GM23338 (cell line): ENCODE results near the gene SFXN1. TPM values are rescaled to one million over a fixed set of nuclear protein-coding genes. Genes with fewer than 3 reads are reported as not detected.

Experiments
- ATAC-seq: fragments of 200-7000 bp; cut with Tn5 transposase; 3 replicates; pipeline ENCODE4 v1.9.1; 2020
- DNase-seq: peaks from one replicate; pipeline ENCODE4 v3.0.0-alpha.2; 2015; ENCODE audit warnings: low spot score
- H2AFZ ChIP-seq: fragments of 200-600 bp; sonication (generic); 2 replicates; pipeline ENCODE4 v1.8.0; 2016; ENCODE audit warnings: antibody characterized with exemption, mild to moderate bottlenecking, moderate library complexity
- H3F3A ChIP-seq: fragments of 200-600 bp; sonication (generic); replicated peaks from 2 replicates; pipeline ENCODE4 v1.8.0; 2017; ENCODE audit warnings: antibody characterized with exemption, mixed run types, low read depth
- H3K27ac ChIP-seq: fragments of 200-600 bp; sonication (generic); 2 replicates; pipeline ENCODE4 v1.6.1; 2016; ENCODE audit warnings: low read depth
- H3K27me3 ChIP-seq: fragments of 200-600 bp; sonication (generic); 2 replicates; pipeline ENCODE4 v1.8.0; 2016; ENCODE audit warnings: mild to moderate bottlenecking, mixed run types, moderate library complexity; ENCODE audit not compliant: insufficient read depth
- H3K36me3 ChIP-seq: fragments of 200-600 bp; sonication (generic); 2 replicates; pipeline ENCODE4 v1.8.0; 2016; ENCODE audit warnings: mild to moderate bottlenecking; ENCODE audit not compliant: insufficient read depth
- H3K4me1 ChIP-seq: fragments of 200-600 bp; sonication (generic); 2 replicates; pipeline ENCODE4 v1.8.0; 2016; ENCODE audit warnings: mild to moderate bottlenecking, moderate library complexity; ENCODE audit not compliant: insufficient read depth
- H3K4me2 ChIP-seq: fragments of 200-600 bp; sonication (generic); 2 replicates; pipeline ENCODE4 v1.7.1; 2017; ENCODE audit warnings: mixed run types
- H3K4me3 ChIP-seq: fragments of 200-600 bp; sonication (generic); 2 replicates; pipeline ENCODE4 v1.6.1; 2016; ENCODE audit warnings: mixed run types
- H3K79me2 ChIP-seq: fragments of 200-600 bp; sonication (generic); replicated peaks from 2 replicates; pipeline ENCODE4 v1.8.0; 2017; ENCODE audit warnings: mild to moderate bottlenecking; ENCODE audit not compliant: insufficient read depth
- H3K9me2 ChIP-seq: fragments of 200-600 bp; sonication (generic); 2 replicates; pipeline ENCODE4 v1.8.0; 2017; ENCODE audit not compliant: insufficient read depth
- H4K20me1 ChIP-seq: fragments of 200-600 bp; sonication (generic); replicated peaks from 2 replicates; pipeline ENCODE4 v1.8.0; 2017; ENCODE audit warnings: mild to moderate bottlenecking; ENCODE audit not compliant: insufficient read depth
- H3K27ac Mint-ChIP-seq: 2 replicates; pipeline ENCODE4 v1.8.0; 2020; ENCODE audit warnings: inconsistent platforms, mild to moderate bottlenecking, moderate library complexity, mixed read lengths
- H3K27me3 Mint-ChIP-seq: 3 replicates; pipeline ENCODE4 v1.8.0; 2022; ENCODE audit warnings: low read depth, mild to moderate bottlenecking, moderate library complexity, mixed read lengths, inconsistent platforms; ENCODE audit not compliant: insufficient read depth, poor library complexity
- H3K36me3 Mint-ChIP-seq: 3 replicates; pipeline ENCODE4 v1.8.0; 2021; ENCODE audit warnings: low read depth, mild to moderate bottlenecking, inconsistent platforms, moderate library complexity, mixed read lengths
- H3K4me1 Mint-ChIP-seq: 3 replicates; pipeline ENCODE4 v1.8.0; 2020; ENCODE audit warnings: mild to moderate bottlenecking, inconsistent platforms, mixed read lengths
- H3K4me3 Mint-ChIP-seq: 3 replicates; pipeline ENCODE4 v1.8.0; 2021; ENCODE audit warnings: moderate library complexity, mild to moderate bottlenecking, inconsistent platforms, mixed read lengths
- H3K9me3 Mint-ChIP-seq: 3 replicates; pipeline ENCODE4 v1.8.0; 2020; ENCODE audit warnings: moderate library complexity, mild to moderate bottlenecking, inconsistent platforms, mixed read lengths
- CREB1 ChIP-seq: fragments of 250-450 bp; sonication (Bioruptor Pico); IDR thresholded peaks from 2 replicates; pipeline ENCODE4 v1.5.0; 2020; ENCODE audit warnings: low read depth, mild to moderate bottlenecking, moderate library complexity
- EZH2 ChIP-seq: fragments of 200-600 bp; sonication (generic); IDR thresholded peaks from one replicate; pipeline ENCODE4 v1.8.0; 2017; ENCODE audit warnings: antibody characterized with exemption, mild to moderate bottlenecking, low read depth; ENCODE audit not compliant: unreplicated experiment
- EZH2phosphoT487 ChIP-seq: fragments of 200-600 bp; sonication (generic); IDR thresholded peaks from one replicate; pipeline ENCODE4 v1.8.1; 2018; ENCODE audit warnings: antibody characterized with exemption; ENCODE audit not compliant: unreplicated experiment
- JUNB ChIP-seq: IDR thresholded peaks from one replicate; pipeline ENCODE4 v1.6.1; 2016; ENCODE audit warnings: antibody characterized with exemption; ENCODE audit not compliant: unreplicated experiment
- NANOG ChIP-seq: IDR thresholded peaks from 2 replicates; pipeline ENCODE4 v1.6.1; 2016; ENCODE audit warnings: antibody characterized with exemption, borderline replicate concordance
- POLR2AphosphoS5 ChIP-seq: IDR thresholded peaks from 2 replicates; pipeline ENCODE4 v1.6.1; 2016; ENCODE audit warnings: antibody characterized with exemption, low read depth
- STAT1 ChIP-seq: IDR thresholded peaks from one replicate; pipeline ENCODE4 v1.6.1; 2016; ENCODE audit warnings: antibody characterized with exemption; ENCODE audit not compliant: unreplicated experiment
- ZNF114 ChIP-seq: fragments of 250-450 bp; sonication (Bioruptor Pico); IDR thresholded peaks from 2 replicates; pipeline ENCODE4 v1.5.0; 2020; ENCODE audit warnings: mild to moderate bottlenecking, moderate library complexity
- ZNF331 ChIP-seq: fragments of 250-450 bp; sonication (Bioruptor Pico); IDR thresholded peaks from 2 replicates; pipeline ENCODE4 v1.5.0; 2020; ENCODE audit warnings: low read depth, mild to moderate bottlenecking, moderate library complexity
- polyA plus RNA-seq: library from polyadenylated mRNA; unstranded; fragments of >200 nt; fragmentation: Nextera tagmentation; extraction: Ambion mirVana; gene quantifications from 2 replicates; pipeline ENCODE4 v1.2.1, GENCODE V29; 2016
- total RNA-seq: library from RNA; depleted of rRNA; stranded (reverse); fragments of >200 nt; shearing (Covaris generic); gene quantifications from 2 replicates; pipeline ENCODE4 v1.2.3, GENCODE V29; 2014
- TF ChIP-seq, protein P1 (sequence below): fragments of 250-450 bp; sonication (Bioruptor Pico); IDR thresholded peaks from 2 replicates; pipeline ENCODE4 v1.5.0; 2020; ENCODE audit warnings: mild to moderate bottlenecking, moderate library complexity
- TF ChIP-seq, protein P2 (sequence below): IDR thresholded peaks from 2 replicates; pipeline ENCODE4 v1.6.1; 2016; ENCODE audit warnings: antibody characterized with exemption
- TF ChIP-seq, protein P3 (sequence below), 2 experiments: fragments of 200-600 bp in 1 of 2; sonication (generic) in 1 of 2; conservative IDR thresholded peaks; 2 replicates each; pipeline versions ENCODE4 v1.5.1 to v1.6.1; 2016 to 2017; ENCODE audit warnings: antibody characterized with exemption in 2 of 2, low read depth in 2 of 2, mild to moderate bottlenecking in 2 of 2, moderate library complexity in 1 of 2
- TF ChIP-seq, protein P4 (sequence below): IDR thresholded peaks from one replicate; pipeline ENCODE4 v1.6.1; 2018; ENCODE audit warnings: antibody characterized with exemption; ENCODE audit not compliant: unreplicated experiment

The SFXN1 gene
- total and polyA plus RNA-seq, 2 experiments from 2014 or later: 44.0 to 97.7 TPM

DNA sequence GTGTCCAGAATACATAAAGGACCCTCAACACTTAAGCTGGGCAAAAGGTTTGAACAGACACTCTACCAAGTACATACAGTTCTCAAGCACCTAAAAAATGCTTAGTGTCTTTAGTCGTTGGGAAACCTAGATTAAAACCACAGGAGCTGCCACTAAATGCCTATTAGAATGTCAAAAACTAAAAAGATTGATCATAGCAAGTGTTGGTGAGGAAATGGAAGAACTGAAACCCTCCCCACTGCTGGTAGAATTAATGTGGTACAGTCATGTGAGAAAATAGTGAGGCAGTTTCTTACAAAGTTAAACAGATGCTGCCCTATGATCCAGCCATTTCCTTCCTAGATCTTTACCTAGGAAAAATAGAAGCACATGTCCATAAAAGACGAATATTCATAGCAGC lies 40.6 kb downstream of the SFXN1 start:
- Histone ChIP-seq H3K79me2 (no peaks in the 10 kb centered on the region), H3K27me3 (no peaks in the 10 kb centered on the region), H3K4me2 (no peak overlapping the region), H4K20me1 (no peaks in the 10 kb centered on the region; the same call in 1 of the 2 replicates), H3K4me1 (no peaks in the 10 kb centered on the region), H3K4me3 (no peak overlapping the region), H3K36me3 (peaks cover 37% of the 10 kb centered on the region), H2AFZ (no peak overlapping the region), H3F3A (no peaks in the 10 kb centered on the region), H3K9me2 (no peaks in the 10 kb centered on the region), H3K27ac (no peak overlapping the region)
- Mint-ChIP-seq H3K9me3 (no peaks in the 10 kb centered on the region), H3K4me3 (no peak overlapping the region), H3K27me3 (no peaks in the 10 kb centered on the region), H3K36me3 (peaks cover 83% of the 10 kb centered on the region), H3K27ac (no peak overlapping the region), H3K4me1 (no peaks in the 10 kb centered on the region)
- DNase-seq (no peak), ATAC-seq (no peak)
- no peak for TF ChIP-seq ZNF331 (CRISPR knock-in tag)
- no peak for TF ChIP-seq POLR2AphosphoS5
- TF ChIP-seq JUNB: no peak
- TF ChIP-seq STAT1: no peak
- TF ChIP-seq ZNF114 (CRISPR knock-in tag): no peak
- TF ChIP-seq, protein P1, sequence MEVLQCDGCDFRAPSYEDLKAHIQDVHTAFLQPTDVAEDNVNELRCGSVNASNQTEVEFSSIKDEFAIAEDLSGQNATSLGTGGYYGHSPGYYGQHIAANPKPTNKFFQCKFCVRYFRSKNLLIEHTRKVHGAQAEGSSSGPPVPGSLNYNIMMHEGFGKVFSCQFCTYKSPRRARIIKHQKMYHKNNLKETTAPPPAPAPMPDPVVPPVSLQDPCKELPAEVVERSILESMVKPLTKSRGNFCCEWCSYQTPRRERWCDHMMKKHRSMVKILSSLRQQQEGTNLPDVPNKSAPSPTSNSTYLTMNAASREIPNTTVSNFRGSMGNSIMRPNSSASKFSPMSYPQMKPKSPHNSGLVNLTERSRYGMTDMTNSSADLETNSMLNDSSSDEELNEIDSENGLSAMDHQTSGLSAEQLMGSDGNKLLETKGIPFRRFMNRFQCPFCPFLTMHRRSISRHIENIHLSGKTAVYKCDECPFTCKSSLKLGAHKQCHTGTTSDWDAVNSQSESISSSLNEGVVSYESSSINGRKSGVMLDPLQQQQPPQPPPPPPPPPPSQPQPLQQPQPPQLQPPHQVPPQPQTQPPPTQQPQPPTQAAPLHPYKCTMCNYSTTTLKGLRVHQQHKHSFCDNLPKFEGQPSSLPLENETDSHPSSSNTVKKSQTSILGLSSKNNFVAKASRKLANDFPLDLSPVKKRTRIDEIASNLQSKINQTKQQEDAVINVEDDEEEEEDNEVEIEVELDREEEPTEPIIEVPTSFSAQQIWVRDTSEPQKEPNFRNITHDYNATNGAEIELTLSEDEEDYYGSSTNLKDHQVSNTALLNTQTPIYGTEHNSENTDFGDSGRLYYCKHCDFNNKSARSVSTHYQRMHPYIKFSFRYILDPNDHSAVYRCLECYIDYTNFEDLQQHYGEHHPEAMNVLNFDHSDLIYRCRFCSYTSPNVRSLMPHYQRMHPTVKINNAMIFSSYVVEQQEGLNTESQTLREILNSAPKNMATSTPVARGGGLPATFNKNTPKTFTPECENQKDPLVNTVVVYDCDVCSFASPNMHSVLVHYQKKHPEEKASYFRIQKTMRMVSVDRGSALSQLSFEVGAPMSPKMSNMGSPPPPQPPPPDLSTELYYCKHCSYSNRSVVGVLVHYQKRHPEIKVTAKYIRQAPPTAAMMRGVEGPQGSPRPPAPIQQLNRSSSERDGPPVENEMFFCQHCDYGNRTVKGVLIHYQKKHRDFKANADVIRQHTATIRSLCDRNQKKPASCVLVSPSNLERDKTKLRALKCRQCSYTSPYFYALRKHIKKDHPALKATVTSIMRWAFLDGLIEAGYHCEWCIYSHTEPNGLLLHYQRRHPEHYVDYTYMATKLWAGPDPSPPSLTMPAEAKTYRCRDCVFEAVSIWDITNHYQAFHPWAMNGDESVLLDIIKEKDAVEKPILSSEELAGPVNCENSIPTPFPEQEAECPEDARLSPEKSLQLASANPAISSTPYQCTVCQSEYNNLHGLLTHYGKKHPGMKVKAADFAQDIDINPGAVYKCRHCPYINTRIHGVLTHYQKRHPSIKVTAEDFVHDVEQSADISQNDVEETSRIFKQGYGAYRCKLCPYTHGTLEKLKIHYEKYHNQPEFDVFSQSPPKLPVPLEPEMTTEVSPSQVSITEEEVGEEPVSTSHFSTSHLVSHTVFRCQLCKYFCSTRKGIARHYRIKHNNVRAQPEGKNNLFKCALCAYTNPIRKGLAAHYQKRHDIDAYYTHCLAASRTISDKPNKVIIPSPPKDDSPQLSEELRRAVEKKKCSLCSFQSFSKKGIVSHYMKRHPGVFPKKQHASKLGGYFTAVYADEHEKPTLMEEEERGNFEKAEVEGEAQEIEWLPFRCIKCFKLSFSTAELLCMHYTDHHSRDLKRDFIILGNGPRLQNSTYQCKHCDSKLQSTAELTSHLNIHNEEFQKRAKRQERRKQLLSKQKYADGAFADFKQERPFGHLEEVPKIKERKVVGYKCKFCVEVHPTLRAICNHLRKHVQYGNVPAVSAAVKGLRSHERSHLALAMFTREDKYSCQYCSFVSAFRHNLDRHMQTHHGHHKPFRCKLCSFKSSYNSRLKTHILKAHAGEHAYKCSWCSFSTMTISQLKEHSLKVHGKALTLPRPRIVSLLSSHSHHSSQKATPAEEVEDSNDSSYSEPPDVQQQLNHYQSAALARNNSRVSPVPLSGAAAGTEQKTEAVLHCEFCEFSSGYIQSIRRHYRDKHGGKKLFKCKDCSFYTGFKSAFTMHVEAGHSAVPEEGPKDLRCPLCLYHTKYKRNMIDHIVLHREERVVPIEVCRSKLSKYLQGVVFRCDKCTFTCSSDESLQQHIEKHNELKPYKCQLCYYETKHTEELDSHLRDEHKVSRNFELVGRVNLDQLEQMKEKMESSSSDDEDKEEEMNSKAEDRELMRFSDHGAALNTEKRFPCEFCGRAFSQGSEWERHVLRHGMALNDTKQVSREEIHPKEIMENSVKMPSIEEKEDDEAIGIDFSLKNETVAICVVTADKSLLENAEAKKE: no peak
- no peak for TF ChIP-seq EZH2
- TF ChIP-seq, protein P2, sequence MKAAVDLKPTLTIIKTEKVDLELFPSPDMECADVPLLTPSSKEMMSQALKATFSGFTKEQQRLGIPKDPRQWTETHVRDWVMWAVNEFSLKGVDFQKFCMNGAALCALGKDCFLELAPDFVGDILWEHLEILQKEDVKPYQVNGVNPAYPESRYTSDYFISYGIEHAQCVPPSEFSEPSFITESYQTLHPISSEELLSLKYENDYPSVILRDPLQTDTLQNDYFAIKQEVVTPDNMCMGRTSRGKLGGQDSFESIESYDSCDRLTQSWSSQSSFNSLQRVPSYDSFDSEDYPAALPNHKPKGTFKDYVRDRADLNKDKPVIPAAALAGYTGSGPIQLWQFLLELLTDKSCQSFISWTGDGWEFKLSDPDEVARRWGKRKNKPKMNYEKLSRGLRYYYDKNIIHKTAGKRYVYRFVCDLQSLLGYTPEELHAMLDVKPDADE: no peak
- TF ChIP-seq, protein P3, sequence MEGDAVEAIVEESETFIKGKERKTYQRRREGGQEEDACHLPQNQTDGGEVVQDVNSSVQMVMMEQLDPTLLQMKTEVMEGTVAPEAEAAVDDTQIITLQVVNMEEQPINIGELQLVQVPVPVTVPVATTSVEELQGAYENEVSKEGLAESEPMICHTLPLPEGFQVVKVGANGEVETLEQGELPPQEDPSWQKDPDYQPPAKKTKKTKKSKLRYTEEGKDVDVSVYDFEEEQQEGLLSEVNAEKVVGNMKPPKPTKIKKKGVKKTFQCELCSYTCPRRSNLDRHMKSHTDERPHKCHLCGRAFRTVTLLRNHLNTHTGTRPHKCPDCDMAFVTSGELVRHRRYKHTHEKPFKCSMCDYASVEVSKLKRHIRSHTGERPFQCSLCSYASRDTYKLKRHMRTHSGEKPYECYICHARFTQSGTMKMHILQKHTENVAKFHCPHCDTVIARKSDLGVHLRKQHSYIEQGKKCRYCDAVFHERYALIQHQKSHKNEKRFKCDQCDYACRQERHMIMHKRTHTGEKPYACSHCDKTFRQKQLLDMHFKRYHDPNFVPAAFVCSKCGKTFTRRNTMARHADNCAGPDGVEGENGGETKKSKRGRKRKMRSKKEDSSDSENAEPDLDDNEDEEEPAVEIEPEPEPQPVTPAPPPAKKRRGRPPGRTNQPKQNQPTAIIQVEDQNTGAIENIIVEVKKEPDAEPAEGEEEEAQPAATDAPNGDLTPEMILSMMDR (conservative IDR thresholded peaks at IDR 0.05; ENCODE audit: low read depth in 2 of 2): no peak
- TF ChIP-seq, protein P4, sequence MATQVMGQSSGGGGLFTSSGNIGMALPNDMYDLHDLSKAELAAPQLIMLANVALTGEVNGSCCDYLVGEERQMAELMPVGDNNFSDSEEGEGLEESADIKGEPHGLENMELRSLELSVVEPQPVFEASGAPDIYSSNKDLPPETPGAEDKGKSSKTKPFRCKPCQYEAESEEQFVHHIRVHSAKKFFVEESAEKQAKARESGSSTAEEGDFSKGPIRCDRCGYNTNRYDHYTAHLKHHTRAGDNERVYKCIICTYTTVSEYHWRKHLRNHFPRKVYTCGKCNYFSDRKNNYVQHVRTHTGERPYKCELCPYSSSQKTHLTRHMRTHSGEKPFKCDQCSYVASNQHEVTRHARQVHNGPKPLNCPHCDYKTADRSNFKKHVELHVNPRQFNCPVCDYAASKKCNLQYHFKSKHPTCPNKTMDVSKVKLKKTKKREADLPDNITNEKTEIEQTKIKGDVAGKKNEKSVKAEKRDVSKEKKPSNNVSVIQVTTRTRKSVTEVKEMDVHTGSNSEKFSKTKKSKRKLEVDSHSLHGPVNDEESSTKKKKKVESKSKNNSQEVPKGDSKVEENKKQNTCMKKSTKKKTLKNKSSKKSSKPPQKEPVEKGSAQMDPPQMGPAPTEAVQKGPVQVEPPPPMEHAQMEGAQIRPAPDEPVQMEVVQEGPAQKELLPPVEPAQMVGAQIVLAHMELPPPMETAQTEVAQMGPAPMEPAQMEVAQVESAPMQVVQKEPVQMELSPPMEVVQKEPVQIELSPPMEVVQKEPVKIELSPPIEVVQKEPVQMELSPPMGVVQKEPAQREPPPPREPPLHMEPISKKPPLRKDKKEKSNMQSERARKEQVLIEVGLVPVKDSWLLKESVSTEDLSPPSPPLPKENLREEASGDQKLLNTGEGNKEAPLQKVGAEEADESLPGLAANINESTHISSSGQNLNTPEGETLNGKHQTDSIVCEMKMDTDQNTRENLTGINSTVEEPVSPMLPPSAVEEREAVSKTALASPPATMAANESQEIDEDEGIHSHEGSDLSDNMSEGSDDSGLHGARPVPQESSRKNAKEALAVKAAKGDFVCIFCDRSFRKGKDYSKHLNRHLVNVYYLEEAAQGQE: no peak
- TF ChIP-seq NANOG: no peak
- no peak for TF ChIP-seq EZH2phosphoT487
- TF ChIP-seq CREB1 (CRISPR knock-in tag): no peak
